ENCODE data around the gene C13orf46. TPM values are rescaled to one million over a fixed set of nuclear protein-coding genes. Genes with fewer than 3 reads are reported as not detected.
"Not testable (repeated sequence)": the region's sequence is repeated elsewhere in the genome, so short reads cannot be mapped to it uniquely, and the experiment has no call there.

C13orf46 gene
- total and polyA plus RNA-seq, 8 donors, result 0.58 to 32.6 (median 8.7) TPM; not detected in 1

DNA sequence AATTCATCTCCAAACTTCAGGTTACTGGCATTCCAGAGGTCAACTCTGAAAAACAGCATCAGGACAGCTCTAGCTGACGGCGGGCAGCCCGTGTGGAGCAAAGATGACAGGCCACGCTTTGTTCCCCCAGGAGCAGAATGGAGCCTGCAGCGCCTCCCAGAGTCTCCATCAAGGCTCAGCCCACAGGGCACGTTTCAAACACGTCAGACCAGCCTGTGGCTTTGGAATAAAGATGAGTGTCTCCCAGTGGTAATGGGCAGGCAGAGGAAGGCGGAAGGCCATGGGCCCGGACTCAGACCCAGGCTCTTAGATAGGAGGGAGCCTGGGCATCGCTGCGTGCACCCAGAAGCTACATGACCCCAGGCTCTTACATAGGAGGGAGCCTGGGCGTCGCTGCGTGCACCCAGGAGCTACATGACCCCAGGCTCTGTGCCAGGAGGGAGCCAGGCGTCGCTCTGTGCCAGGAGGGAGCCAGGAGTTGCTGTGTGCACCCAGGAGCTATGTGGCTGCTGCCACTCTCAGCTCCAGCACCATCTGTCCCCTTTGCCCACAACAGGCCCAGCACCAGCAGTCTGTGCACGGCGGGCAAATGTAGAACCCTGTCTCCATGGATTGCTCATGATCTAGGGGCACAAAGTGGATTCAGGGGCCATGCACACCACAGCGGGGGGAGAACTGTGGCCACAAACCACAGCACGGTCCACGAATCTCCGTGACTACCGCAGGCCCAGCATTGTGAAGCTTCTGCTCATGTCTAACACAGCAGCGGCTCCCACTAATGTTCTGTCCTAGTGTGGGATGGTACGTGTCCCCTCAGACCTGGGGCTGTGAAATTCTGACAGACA lies 47.8 kb upstream of the C13orf46 start:
- peaks cover 6 to 25% (median 21%) of the 10 kb centered on the region in 4 donors for H3K4me1 ChIP-seq
- H3K9me3 ChIP-seq, result no peaks in the 10 kb centered on the region
- TF ChIP-seq POLR2AphosphoS5 (IDR thresholded peaks at IDR 0.05) (no peak), CTCF (IDR thresholded peaks at IDR 0.05) (no peak), POLR2A (IDR thresholded peaks at IDR 0.05) (no peak), EP300 (IDR thresholded peaks at IDR 0.05) (no peak)
- H3K36me3 ChIP-seq, result peaks cover 19 to 74% (median 63%) of the 10 kb centered on the region in 4 donors
- intact Hi-C loops (cut with DNase I; ENCODE audit: low total_unique reads), result no loop called here
- H3K27me3 ChIP-seq, result no peaks in the 10 kb centered on the region
- H3K4me3 ChIP-seq, result no peak overlapping the region
- no peak overlapping the region for H3K27ac ChIP-seq
- WGBS, 5 donors, result 63 to 92% (median 76%) methylated on average over 15 to 25 of the region's 25 CpGs
- DNase-seq, result no peak

- DNase-seq, result no peak
- 89 to 94% (median 92%) methylated on average over 25 to 32 of the region's 32 CpGs for WGBS, 5 donors
Observed at GRCh38 chr13:114020750-114021463, 47.0 kb upstream of the C13orf46 start.

DNA sequence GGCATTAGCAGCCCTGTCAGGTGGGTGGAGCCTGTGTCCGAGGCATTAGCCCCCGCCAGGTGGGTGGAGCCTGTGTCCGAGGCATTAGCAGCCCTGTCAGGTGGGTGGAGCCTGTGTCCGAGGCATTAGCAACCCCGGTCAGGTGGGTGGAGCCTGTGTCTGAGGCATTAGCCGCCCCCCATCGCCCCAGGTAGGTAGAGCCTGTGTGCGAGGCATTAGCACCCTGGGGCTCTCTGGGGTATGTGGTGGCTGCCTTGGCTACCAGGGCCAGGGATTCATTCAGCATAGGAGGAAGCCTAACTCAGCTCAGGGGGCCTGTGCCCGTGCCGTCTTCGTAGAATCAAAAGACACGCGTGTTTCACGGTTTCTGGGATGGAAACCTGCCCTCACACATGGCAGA lies 46.3 kb upstream of the C13orf46 start:
- H3K27me3 ChIP-seq; DNase-seq; H3K9me3 ChIP-seq; H3K4me3 ChIP-seq; H3K27ac ChIP-seq; intact Hi-C loops (cut with DNase I; ENCODE audit: low total_unique reads): not testable (repeated sequence)
- peaks cover 23 to 84% (median 76%) of the 10 kb centered on the region in 4 donors for H3K36me3 ChIP-seq
- 86 to 95% (median 89%) methylated on average over 10 to 14 of the region's 14 CpGs; no CpG with 5 or more reads in 1 of the 5 donors for WGBS, 5 donors
- H3K4me1 ChIP-seq, result peaks cover 0 to 20% (median 10%) of the 10 kb centered on the region in 4 donors

More at GRCh38 chr13:114020750-114021463, 47.0 kb upstream of the C13orf46 start:
- TF ChIP-seq POLR2A (IDR thresholded peaks at IDR 0.05) (no peak), POLR2AphosphoS5 (IDR thresholded peaks at IDR 0.05) (no peak), EP300 (IDR thresholded peaks at IDR 0.05) (no peak), CTCF (IDR thresholded peaks at IDR 0.05) (no peak)
- Histone ChIP-seq H3K9me3 (no peaks in the 10 kb centered on the region), H3K27me3 (no peaks in the 10 kb centered on the region), H3K4me3 (no peak overlapping the region), H3K27ac (no peak overlapping the region), H3K4me1 (peaks cover 0 to 20% (median 13%) of the 10 kb centered on the region in 4 donors), H3K36me3 (peaks cover 23 to 80% (median 68%) of the 10 kb centered on the region in 4 donors)
- intact Hi-C loops (cut with DNase I; ENCODE audit: low total_unique reads), result no loop called here

DNA sequence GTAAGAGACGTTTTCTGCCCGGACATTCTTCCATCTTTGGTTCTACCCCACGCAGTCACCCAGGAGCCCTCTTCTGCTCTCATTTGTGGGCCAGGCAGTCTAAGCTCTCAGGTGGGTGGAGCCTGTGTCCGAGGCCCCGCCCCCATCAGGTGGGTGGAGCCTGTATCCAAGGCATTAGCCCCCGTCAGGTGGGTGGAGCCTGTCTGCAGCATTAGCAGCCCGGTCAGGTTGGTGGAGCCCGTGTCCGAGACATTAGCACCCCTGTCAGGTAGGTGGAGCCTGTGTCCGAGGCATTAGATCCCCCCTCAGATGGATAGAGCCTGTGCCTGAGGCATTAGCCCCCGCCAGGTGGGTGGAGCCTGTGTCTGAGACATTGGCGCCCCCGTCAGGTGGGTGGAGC lies 45.5 kb upstream of the C13orf46 start:
- H3K4me1 ChIP-seq, result peaks cover 0 to 14% (median 6%) of the 10 kb centered on the region in 4 donors
- intact Hi-C loops (cut with DNase I; ENCODE audit: low total_unique reads), result no loop called here
- peaks cover 27 to 91% (median 83%) of the 10 kb centered on the region in 4 donors for H3K36me3 ChIP-seq
- no peak for TF ChIP-seq EP300 (IDR thresholded peaks at IDR 0.05)
- TF ChIP-seq CTCF (IDR thresholded peaks at IDR 0.05), result no peak
- TF ChIP-seq POLR2AphosphoS5 (IDR thresholded peaks at IDR 0.05), result no peak
- 77 to 93% (median 81%) methylated on average over 8 to 13 of the region's 13 CpGs for WGBS, 5 donors
- no peak overlapping the region for H3K27ac ChIP-seq
- H3K4me3 ChIP-seq, result no peak overlapping the region
- H3K27me3 ChIP-seq, result no peaks in the 10 kb centered on the region
- DNase-seq, result no peak
- no peaks in the 10 kb centered on the region for H3K9me3 ChIP-seq
